Liver (tissue), 3 donors: Measurements from ENCODE around the gene DOCK2.

Experiments used
- CTCF ChIP-seq: fragments of 150-350 bp; IDR thresholded peaks from 2 replicates; pipeline ENCODE4 v1.5.1; 2017; ENCODE audit warnings: improper control_type of control experiment, low read depth, low read length; ENCODE audit not compliant: missing input control
- FOXA1 ChIP-seq: IDR thresholded peaks from 2 replicates; pipeline ENCODE4 v1.6.1; 2016; ENCODE audit warnings: antibody characterized with exemption
- FOXA2 ChIP-seq: IDR thresholded peaks from 2 replicates; pipeline ENCODE4 v1.6.1; 2016; ENCODE audit warnings: antibody characterized with exemption
- MAX ChIP-seq: IDR thresholded peaks from 2 replicates; pipeline ENCODE4 v1.6.1; 2016; ENCODE audit warnings: antibody characterized with exemption
- REST ChIP-seq: IDR thresholded peaks from 2 replicates; pipeline ENCODE4 v1.6.1; 2016; ENCODE audit warnings: antibody characterized with exemption, mild to moderate bottlenecking
- SP1 ChIP-seq: IDR thresholded peaks from 2 replicates; pipeline ENCODE4 v1.6.1; 2018; ENCODE audit warnings: antibody characterized with exemption, mild to moderate bottlenecking
- TAF1 ChIP-seq: conservative IDR thresholded peaks from 2 replicates; pipeline ENCODE4 v1.6.1; 2016; ENCODE audit warnings: antibody characterized with exemption, mild to moderate bottlenecking
- YY1 ChIP-seq: IDR thresholded peaks from 2 replicates; pipeline ENCODE4 v1.6.1; 2016; ENCODE audit warnings: antibody characterized with exemption, mild to moderate bottlenecking
- ZBTB33 ChIP-seq: IDR thresholded peaks from 2 replicates; pipeline ENCODE4 v1.6.1; 2016; ENCODE audit warnings: antibody characterized with exemption
- donor health status: healthy.
- donor health status: healthy.

- TF ChIP-seq REST (no peak), CTCF (no peak), FOXA1 (no peak), SP1 (no peak), MAX (no peak), FOXA2 (no peak), ZBTB33 (no peak), YY1 (no peak), TAF1 (no peak)
Observed at GRCh38 chr5:170038241-170038640, 401.2 kb downstream of the DOCK2 start.
